NCI-H2029 treated with DMSO at 0.1 percent for 48 hours (cell line): Measurements from ENCODE around the gene SEMA4D.
A peak's percentile ranks its signal among the peaks of the same experiment; 100 is the strongest.
"Not testable (repeated sequence)": the region's sequence is repeated elsewhere in the genome, so short reads cannot be mapped to it uniquely, and the experiment has no call there.

Experiments
- DNase-seq: peaks from one replicate; lab custom pipeline; 2025; lab: John Stamatoyannopoulos, UW

Gene SEMA4D

DNA sequence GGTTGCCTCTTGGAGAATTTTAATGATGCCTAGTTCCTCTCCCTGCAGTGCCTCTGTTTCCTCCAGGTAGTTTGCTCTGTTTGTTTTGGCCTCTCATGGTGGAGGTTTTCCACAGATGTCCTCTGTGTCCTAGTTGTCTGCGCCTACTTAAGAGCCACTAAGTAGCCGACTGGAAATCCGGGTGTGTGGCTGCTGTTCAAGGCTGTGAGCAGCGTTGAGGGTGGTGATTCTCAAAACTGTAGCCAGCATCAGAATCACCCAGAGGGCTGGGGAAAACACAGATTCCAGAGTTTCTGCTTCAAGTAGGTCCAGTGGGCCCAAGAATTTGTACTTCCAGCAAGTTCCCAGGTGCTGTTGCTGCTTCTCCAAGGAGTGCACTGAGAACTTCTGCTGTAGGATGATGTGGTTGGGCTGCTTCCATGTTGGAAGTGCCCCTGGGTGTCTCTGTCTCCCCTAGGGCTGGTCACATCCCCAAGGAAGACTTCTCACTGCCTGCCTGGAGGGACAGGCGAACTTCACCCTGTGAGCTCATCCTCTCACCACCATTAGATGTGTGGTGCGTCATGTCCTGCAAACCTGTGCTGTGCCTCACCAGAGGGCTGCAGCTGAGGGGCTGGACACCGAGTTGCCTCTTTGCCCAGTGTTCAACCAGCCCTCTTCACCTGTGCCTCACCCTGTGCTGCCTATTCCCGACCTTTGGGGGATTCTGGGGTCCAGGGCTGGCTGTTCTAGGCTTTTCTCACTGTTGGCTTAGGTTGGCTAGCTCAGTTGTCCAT lies 144.9 kb downstream of the SEMA4D start:
- DNase-seq: peak; percentile 79

DNA sequence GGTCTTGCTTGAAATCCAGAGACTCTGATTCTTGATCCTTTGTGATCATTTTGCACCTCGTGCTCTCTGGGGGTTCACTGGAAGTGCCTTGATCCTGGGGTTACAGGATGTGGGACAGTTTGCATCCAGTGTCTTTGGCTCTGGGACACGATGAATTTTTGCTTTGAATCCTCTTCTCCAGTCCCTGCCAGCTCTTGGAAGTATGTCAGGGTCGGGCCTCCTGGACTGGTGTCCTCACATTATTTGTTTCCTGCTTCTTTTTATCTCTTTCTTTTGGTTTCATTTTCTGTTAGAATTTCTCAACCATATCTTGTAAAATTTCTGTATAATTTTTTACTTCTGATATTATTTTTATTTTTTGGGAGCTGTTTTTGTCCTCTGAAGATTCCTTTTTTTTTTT lies 145.5 kb downstream of the SEMA4D start:
- no peak for DNase-seq

DNA sequence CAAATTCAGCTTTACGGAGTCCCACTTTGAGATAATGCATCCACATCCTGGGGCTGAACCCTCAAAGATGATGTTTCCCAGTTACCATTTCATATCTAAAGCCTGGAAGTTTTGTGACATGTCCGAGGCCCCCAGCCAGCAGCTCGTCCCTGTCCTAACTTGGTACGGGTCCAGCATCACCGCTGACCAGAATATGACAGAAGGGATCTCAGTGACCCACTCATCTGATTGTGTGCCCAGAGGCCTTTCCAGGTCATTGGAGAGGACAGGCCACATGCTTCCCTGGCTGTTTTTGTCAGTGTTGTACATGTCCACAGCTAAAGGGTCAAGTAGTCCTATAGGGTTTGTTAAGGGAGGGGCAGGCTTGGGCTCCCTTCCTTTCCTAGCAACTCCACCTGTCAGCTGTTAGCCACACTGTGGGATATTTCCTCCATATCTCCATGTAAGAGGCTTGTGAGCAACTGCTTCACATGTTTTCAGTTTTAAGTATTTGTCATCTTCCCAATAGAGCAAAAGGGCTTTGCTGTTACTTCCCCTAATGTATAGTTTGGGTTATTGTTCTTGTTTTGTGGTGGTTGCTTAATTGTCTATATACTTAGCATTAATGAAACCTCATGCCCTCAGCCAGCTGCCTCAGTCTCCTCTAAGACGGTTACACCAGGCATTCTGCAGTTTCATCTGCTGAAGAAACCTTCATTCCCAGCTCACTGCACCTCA lies 146.2 kb downstream of the SEMA4D start:
- no peak for DNase-seq

DNA sequence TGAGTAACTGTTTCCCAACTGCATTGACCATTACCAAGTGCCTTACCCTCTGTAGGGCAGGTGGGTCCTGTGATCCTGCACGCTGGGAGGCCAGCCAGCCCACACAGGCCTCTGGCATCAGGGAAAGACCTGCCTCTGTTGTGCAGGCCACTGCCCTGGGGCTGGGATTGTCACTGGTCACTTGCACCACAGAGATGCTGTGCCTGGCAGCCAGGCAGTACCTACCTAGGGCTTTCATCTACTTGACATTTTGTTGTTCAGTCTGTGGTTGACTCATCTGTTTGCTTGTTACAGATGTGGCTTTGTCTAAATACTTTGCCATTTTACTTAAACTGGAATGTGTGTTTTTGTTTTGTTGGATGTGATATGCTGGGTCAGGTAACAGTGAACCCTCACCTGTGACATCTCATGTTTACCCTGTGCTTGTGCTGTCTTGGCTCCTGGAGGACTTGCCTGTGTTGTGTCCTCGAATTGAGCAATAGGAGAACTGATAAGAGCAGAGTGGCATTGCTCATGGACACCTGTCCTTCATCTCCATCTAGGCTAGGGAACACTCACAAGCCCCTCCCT lies 146.8 kb downstream of the SEMA4D start:
- DNase-seq: peak; percentile 95

DNA sequence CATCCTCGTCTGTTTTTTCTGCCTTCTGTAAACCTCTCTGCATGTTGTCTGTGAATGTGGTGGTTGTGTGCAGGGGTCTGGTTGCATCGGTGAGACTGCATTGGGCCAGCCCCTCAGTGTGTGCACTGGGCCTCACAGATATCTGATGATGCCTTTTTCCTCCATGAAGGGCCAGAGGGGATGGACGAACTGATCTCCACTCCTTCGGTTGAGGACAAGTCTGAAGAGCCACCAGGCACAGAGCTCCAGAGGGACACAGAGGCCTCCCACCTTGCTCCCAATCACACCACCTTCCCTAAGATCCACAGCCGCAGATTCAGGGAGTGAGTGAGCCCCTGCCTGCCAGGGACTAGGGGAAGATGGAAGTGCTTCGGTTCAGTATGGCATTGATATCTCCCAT lies 148.3 kb downstream of the SEMA4D start:
- DNase-seq: no peak

DNA sequence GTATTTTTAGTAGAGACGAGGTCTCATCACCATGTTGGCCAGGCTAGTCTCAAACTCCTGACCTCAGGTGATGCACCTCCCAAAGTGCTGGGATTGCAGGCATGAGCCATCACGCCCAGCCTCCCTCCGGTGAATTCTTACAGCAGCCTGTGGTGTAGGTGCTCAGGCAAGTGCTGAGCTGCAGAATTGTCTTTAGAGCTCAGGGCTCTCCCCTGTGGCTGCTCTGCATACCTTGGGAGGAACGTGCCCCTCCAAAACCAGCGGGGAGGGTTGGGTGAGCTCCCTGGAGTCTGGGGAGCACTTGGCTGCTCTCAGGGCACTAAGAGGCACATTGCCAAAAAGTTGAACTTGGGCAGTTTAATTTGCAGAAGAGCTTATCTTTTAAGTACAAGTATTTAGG lies 150.3 kb downstream of the SEMA4D start:
- no peak for DNase-seq

DNA sequence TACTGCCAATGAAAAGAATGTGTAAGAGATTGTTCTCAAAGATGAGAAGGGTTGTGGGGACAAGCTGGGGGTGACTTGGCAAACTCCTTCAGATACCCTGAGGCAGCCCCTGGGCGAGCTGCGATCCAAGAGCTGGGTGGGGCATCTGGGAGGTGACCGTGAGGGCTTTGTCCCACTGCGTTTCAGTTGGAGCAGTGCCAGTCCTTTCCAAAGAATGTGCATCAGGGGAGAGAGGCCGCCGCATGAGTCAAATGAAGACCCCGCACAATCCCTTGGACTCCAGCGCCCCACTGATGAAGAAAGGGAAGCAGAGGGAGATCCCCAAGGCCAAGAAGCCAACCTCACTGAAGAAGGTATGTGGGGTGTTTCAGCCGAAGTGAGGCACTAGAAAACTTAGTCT lies 151.2 kb downstream of the SEMA4D start:
- DNase-seq: no peak

DNA sequence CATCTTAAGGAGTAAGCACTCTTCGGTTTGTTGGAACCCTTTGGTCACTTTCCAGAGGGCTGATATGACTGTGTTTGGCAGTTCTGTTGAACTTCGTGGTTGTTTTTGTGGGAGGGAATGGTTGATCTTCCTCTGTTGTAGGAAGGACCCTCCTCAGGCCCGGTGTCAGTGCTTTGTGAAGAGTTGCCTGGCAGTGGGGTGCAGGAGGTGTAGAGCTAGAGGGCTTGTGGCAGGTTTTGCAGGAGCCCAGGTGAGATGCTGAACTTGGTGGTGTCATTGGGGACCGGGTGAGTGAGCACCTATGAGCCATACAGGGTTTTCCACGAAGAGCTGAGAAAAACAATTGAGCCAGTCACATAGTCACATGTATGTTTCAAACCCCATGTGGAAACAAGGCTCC lies 152.4 kb downstream of the SEMA4D start:
- DNase-seq: no peak

DNA sequence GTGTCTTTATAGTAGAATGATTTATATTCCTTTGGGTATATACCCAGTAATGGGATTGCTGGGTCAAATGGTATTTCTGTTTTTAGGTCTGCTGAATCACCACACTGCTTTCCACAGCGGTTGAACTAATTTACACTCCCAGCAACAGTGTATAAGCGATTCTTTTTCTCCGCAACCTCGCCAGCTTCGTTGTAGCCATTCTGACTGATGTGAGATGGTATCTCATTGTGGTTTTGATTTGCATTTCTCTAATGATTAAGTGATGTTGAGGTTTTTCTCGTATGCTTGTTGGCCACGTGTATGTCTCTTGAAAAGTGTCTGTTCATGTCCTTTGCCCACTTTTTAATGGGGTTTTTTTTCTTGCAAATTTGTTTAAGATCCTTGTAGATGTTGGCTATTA lies 154.1 kb downstream of the SEMA4D start:
- not testable (repeated sequence) for DNase-seq

DNA sequence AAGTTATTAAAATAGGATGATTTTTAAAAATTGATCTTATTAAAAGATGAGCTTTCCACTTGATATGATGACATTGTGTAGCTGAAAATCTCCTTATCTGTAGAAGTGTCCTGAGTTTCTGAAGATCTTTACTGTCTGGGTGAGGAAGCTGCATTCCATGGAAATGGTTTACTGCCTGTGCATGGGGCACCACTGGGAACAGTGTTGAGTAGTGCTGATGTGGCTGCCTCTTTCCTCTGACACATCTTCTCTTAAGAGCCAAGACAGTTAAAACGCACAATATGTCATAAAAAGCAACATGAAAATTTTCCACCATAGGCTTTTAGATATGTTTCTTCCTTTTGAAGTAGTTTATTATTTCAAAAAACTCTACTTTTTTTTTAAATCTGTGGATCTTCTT lies 155.0 kb downstream of the SEMA4D start:
- no peak for DNase-seq

DNA sequence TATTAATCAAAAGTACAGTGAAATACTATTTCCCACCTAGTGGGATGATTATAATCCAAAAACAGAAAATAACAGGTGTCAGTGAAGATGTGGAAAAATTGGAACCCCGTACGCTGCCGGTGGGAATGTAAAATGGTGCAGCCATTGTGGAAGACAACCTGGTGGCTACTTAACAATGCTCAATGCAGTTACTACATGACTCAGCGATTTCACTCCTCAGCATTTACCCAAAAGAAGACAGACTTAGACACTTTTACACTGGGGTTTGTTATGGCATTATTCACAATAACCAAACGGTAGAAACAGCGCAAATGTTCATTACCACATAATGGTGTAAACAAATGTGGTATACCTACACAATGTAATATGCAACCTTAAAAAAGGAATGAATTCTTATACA lies 155.7 kb downstream of the SEMA4D start:
- DNase-seq: no peak

DNA sequence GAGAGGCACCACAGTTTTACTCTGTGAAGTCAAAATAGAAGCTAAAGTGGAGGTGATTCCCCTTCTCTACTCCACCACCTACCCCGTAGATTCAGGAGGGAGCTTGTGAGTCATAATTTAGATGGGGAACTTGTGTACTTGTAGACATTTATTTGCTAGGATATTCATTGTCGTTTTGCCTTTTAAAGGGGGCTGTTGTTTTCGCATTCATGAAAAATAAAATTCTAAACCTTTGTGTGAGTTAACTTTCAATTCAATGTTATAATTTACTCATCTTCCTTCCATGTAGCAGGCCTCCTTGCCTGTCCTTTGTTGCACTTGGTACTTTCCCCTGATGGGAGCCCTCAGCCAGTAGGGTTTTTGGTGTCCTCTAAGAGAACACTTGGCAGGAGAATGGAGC lies 157.6 kb downstream of the SEMA4D start:
- DNase-seq: no peak

DNA sequence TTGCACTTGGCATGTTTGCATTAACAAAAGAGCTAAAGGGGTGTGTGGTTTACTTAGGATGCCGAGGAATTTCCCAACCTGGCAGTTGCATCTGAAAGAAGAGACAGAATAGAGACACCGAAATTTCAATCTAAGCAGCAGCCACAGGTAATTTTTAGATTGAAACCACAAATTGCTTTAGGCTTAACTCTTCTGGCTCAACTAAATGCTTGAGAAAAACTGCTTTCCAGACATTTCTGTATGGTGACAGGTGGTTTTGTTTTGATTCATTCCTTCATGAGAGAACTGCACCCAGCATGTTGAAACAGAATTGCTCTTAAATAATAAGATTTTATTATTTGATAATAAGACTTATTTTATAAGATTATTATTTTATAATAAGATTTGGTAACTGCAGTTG lies 158.1 kb downstream of the SEMA4D start:
- no peak for DNase-seq

DNA sequence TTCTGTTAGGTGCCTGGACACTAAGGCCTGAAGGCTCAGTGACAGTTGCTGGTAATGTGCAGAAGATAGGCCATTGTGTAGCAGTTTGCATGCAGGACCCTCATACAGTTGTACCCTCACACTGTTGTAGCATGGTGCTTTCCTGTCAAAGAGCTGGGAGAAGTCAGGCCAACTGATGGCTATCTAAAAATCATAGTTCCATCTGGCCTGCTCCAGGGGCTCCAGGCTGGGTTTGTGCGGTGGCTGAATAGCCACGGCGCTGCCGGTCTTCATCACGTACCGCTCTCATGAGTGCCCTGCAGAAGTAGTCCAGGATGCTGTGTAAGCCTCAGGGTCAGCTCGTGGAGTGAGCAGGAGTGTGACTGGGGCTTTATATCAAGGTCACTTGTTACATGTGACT lies 167.4 kb downstream of the SEMA4D start:
- no peak for DNase-seq

DNA sequence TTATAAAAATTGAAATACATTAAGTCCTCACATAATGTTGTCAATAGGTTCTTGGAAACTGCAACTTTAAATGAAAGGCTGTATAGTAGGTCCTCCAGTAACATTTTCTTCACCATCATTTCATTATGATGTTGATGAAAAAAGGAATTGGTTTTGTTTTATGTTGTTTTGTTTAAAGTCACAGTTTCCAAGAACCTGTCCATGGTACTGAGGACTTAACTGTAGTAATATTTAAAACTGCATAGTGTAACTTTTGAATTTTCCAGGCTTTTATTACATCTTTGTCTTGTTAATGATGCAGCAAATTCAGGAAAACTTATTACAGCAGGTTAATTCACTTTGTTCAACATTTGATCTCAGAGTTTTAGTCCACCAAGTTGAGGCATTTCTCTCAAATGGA lies 168.0 kb downstream of the SEMA4D start:
- no peak for DNase-seq

DNA sequence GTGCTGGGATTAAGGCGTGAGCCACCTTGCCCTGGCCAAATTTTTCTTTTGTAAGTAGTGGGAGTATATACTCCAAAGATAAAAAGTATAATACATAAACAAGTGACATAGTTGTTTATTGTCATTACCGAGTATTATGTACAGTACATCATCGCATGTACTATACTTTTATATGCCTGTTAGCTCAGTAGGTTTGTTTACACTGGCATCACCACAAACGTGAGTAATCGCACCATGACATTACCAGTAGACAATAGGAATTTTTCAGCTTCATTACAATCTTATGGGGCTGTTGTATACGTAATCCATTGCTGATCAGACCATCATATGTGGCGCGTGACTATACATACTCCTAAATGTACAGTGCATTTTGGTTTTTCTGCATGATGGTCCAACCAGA lies 169.8 kb downstream of the SEMA4D start:
- no peak for DNase-seq

DNA sequence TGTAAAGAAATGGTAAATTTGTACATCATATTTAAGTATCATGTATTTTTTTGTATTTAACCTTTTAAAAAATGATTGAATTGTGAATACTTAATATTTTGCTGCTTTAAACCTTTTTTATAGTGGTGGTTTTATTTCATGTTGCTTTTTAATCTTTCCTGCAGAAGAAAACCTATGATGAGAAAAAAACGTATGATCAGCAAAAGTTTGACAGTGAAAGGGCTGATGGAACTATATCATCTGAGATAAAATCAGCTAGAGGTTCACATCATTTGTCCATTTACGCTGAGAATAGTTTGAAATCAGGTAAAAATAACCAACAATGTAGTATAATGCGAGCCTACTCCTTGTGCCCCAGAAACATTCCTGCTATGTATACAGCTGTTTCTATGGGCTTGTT lies 172.2 kb downstream of the SEMA4D start:
- no peak for DNase-seq

DNA sequence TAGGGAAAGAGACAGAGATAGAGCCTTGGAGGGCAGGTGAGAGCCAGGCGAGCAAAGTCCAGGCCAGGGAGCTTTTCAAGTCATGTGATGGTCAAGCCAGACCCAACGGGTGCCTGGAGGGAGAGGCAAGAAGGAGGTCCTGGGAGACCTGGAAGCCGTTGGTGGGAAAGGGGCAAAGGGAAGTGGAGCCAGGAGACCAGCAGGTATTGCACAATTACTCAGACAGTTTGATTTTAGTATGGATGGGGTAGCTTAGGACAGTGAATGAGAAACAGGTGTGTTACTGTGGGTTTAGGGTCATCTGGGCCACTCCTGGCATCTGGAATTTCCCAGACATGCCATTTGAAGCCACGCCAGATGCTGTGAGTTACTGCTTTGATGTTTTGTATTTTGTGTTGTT lies 174.5 kb downstream of the SEMA4D start:
- DNase-seq: no peak

DNA sequence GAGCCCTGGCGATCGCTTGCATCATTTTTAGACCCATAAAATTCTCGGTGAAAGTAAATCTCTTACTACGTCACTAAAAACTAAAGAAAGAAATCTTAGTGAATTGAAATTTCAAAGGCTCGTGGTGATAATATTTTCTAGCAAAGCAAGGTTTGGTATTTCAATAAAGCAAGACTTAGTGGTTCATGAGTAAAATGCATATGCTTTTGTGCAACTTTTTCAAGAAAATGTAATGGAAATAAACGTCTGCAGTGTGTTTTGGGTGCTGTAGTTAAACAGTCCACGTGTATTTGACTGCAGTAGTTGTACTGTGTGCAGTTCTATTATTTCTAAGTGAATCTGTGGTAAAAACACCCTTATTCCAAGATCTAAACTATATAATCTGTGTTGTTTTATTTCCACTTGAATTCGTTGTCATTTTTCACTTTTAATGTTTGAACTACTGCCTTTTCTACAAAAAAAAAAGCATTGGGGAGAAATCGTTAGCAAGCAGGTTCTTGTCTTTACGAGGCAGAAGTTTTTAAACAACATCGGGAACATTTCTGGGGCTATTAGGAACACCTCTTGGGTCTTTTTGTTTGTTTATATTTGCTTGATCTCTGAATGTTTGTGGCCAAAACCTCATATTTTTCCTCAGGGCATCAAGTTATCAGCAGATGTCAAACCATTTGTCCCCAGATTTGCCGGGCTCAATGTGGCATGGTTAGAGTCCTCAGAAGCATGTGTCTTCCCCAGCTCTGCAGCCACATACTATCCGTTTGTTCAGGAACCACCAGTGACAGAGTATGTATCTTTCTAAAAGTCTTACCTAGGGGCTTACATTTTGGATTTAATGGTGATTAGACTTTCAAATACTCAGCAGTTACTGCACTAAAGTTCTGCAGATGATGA lies 178.7 kb downstream of the SEMA4D start:
- DNase-seq: no peak

DNA sequence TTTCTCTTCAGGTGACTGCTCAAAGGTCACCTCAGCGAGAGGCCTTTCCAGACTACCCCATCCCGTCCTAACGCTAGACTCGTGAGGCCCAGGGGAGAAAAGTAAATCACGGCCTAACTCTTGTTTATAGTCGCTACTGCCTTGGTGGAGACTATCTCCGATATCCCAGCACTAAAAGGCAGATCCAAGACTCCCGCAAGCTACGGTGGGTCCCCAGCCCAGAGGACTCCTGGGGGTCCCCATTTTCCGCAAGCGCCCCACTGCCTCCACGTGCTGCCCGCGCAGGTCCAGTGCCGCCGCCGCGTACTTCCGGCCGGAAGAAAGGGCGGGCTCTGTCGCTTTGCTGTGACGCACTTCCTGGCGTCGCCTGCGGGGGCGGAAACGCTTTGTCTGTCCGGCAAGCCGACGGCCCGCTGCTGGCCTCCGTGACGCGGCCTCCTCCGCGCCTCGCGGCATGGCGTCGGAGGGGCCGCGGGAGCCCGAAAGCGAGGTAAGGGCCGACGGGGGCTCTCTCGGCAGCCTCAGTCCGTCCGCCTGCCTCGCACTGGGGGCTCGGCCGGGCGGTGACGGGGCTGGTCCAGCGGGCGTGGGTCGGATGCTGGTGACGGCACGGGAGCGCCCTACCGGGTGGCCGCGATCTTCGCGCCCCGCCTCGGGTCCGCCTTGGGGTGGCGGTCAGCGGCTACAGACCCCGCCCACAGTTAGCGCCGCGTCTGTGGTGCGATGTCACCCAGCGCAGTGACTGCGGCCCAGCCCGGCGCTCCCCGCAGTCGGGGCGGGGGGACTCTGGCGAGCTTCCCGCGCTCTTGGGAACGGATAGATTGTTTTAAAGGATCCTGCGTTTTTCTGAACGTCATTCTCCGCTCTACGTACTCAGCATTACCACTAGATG lies 179.5 kb downstream of the SEMA4D start, which contains the start of gene SECISBP2:
Gene SECISBP2, plus strand, starts transcription at position 378 of the 892 bp plus-strand sequence. Its CDS starts 77 bp downstream, at position 455.
- DNase-seq: peak; percentile 88

DNA sequence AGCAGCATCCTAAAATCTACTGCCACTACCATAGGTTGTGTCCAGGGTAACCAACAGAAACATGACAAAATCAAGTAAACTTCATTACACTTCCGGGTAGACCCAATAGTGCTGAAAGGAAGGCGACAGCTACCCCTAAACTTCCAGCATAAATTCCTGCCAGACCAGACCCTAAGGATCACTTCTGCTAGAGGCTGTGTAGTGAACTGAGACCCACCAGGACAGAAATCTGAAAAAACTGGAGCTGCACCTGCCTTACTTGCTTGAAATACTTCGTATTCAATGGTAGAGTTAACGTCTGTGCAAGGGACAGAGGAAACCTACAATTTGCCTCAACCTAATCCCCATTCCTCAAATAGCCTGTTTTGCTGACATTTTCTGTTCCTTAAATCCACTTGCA lies 180.6 kb downstream of the SEMA4D start:
- no peak for DNase-seq
